Glomerular endothelial cell (primary cell): ENCODE data around the gene ABCA9. TPM values are rescaled to one million over a fixed set of nuclear protein-coding genes. Genes with fewer than 3 reads are reported as not detected.

Experiments
- DNase-seq: peaks from one replicate; pipeline ENCODE4 v3.0.0-alpha.2; 2011; ENCODE audit warnings: low read depth, low spot score; ENCODE audit errors: extremely low read depth
- total RNA-seq: library from RNA; depleted of rRNA; stranded (reverse); fragments of >200 nt; gene quantifications from 2 replicates; pipeline ENCODE4 v1.2.3, GENCODE V29; 2015

ABCA9 gene
- total RNA-seq, 1 donor from 2014 or later = 1.8 TPM

DNA sequence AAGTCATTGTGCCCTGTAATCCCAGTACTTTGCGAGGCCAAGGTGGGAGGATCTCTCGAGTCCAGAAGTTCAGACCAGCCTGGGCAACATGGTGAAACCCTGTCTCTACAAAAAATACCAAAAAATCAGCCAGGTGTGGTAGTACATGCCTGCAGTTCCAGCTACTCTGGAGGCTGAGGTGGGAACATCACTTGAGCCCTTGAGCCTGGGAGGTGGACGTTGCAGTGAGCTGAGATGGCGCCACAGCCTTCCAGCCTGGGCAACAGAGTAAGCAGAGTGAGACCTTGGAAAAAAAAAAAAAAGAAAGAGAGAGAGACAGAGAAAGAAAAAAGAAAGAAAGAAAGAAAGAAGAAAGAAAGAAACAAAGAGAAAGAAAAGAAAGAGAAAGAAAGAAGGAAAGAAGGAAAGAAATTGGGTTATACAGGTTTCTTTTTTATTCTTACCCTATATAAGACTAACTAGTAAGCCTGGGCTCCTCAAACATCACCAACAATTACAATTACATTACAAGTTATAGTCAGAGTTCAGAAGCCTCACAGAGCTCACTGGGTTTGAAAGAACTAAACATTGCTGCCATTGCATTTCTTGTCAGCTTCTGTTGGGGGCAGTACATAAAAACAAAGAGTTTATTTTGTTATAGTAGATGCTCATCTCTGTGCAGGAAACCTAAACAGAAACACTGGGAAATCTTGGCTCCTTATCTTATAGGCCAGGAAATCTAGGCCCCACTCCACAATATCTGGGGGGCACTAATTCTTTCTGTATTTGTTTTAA is 6.7 kb upstream of the ABCA9 start:
- no peak for DNase-seq

DNA sequence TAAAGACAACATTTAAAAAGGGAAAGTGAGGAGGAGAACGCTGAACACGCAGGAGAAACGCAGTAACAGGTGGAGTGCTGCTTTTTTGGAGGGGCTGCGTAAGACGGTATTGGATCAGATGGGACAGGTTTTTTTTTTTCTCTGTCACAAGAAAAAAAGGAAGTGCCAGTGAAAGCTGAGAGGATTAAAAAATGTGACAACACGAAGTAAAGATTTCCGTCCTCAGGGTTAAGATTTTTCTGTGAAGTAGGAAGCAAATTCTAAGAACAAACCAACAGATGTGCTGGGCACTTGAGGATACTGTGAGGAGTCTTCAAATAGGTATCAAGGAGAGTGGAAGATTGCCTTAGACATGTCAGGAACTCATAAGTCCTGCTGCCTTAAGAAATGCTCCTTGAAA is 5.8 kb upstream of the ABCA9 start:
- DNase-seq = no peak

DNA sequence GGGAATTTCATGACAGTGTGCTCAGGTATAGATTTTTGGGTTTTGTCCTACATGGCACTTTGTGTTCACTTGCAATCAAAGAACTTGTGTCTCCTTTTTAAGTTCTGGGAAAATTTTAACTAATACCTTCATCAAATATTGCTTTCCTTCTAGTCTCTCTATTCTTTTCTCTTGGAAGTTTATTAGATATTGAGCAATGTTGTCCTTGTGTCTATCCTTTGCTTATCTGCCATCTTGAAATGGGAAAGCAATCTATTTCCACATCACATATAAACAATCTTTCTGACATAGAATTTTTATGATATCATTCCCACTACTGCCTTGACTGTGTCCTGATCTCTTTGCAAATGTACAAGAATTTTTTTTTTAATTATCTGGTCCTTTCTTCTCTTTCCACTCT is 4.4 kb upstream of the ABCA9 start:
- no peak for DNase-seq

DNA sequence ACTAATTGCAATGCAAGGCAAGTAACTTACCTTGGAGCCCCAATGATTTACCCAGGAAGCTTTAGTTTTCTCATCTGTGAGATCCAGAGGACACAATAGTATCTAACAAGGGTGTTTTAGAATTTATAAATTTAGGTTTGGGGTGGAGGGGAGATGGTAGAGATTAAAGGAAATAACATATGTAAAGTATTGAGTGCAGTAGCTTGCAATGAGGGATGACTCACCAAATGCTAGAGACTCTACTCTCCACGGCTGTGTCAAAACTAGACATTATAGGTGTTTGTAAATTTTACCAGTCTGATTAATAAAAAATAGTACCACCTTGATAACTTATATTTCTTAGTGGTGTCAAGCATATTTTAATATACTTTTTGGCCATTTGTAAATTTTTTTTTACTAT is 3.7 kb upstream of the ABCA9 start:
- no peak for DNase-seq

DNA sequence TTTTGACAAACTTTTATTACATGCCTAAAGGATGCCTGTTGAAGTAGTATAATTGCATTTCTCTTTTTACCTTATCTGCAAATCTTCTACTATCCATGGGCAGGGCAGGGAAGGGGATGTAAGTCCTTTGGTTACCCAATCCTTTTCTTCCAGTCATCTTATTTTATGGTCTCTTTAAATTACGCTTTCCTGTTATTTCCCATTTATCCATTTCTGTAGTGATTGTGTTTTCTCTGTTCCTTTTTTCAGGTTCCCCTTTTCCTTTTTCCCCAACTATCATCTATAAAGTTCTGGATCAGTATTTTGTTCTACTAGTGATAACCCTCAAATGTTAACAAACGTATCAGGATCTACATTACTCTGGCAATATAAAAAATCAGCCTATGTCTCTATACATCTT is 3.3 kb upstream of the ABCA9 start:
- DNase-seq = no peak

DNA sequence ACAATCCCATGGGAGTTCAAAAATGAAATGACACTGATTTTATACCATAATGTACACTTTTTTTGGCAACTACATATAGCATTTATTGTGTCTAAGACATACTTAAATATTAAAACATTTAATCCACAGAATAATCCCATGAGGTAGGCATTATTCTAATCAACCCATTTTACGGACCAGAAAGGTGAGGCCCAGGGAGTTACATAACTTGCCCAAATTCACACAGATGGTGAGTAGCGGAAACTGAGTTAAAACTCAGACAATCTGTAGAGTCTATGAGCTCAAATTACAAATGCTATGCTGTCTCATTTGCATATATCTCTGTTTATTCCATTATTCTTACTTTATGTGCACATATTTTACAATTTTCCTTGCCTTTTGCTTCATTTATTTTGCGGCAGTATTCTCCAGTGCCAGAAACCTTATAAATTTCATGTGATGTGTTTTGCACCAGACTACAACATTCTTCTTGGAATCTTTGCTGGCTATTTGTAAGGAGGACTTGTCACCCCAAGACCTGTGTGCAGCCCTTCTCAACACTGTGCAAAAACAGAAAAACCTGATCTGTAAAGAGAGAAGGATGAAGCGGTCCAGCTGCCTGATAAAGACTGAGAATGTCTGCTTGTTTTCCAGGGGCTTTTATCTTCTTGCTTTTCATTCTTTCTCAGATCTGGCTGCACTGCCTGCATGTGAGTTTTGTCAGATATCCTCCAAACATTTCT is 2.3 kb upstream of the ABCA9 start:
- DNase-seq = no peak

DNA sequence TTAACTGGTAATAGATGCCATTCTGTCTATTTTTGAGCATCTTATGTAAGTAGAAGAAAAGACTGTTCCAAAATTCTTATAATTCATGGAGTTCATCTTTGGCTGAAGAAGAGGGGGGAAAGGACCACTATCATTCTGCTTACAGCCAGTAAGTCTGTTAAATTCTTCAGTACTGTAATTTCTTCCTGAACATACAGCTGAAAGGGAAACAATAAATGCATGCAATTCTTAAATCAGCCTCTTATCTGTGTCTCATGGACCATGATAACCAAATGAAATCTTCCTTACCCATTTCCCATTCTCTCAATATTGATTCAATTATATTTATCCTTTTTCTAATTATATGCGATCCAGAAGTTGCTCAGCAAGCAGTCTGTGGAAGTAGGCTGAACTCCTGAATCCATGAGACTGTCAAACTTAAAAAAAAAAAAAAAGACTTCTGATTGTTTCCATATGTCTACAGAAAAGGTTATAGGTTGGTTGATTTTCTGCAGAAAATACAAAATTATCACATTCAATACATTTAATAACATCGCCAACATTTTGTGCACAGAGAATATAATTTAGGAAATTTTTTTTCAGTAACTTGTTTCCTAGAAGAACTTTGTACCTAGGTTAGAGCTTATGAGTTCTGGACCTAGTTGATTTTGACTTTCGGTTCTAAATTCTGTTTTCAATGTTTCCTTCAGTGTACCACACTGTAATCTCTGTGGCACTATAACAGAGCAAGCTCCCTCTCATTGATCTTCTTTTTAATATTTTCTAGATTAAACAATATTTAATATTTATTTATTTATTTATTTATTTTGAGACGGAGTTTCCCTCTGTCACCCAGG is 1.2 kb upstream of the ABCA9 start:
- no peak for DNase-seq

DNA sequence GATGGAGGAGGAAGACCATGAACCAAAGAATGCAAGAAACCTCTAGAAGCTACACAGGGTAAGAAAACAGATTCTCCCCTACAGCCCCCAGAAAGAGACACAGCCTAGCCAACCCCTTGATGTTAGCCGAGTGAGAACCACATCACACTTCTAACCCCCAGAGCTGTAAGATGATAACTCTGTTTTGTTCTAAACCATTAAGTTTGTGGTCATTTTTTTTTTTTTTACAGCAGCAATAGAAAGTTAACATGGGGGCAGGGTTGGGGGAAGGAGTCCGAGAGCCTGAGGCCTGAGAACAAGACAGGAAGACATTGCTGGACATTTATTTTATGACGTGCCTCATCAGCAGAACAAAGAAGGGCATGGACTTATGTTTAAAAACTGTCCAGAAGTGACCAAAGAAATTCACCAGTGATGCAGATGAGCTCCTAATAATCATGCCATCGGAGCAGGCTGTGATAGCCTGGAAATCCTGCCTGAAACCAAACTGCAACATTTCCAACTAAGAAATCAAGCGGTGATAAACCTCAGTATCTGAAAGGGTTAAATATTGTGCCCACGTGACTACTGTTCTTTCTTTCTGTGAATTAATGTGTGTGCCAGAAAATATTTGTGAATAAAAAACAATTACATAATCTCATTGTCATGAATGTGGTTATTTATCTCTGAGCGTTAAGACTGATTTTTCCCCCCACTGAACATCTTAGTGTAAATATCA is 1.1 kb downstream of the ABCA9 start:
- no peak for DNase-seq

DNA sequence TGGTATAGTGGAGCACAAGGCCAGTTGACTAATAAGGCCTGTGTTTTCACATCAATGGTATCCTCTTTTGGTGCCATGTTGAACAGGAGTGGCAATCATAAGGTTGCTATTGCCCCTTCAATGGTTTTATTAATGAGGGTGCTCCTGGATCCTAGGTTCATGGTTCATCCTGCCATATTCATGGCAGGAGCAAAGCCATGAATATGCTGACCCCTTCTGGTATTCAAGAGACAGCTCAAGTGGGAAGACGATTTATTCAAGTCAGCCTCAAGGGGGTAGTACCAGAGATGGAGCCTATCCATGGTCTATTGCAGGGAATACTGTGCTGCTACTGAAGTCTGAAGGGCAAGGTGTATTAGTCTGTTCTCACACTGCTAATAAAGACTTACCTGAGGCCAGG is 2.6 kb downstream of the ABCA9 start:
- no peak for DNase-seq

DNA sequence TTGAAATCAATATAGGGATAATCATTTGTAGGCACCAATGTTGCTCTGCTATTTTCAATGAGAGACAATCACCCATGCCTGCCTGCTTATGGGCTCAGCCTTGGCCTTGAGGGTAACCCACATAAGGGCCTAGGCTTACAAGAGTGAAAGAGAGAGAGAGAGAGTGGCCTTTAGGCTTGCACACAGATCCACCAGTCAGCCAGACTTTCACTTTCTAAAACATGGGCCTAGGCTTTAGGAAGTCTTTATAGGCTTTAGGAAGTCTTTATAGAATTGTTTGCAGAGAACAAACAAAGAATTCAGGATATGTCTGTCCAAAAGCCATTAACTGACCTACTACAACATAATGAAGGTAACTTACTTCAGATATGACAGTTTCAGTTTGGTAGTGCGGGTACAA is 3.4 kb downstream of the ABCA9 start:
- DNase-seq = no peak

DNA sequence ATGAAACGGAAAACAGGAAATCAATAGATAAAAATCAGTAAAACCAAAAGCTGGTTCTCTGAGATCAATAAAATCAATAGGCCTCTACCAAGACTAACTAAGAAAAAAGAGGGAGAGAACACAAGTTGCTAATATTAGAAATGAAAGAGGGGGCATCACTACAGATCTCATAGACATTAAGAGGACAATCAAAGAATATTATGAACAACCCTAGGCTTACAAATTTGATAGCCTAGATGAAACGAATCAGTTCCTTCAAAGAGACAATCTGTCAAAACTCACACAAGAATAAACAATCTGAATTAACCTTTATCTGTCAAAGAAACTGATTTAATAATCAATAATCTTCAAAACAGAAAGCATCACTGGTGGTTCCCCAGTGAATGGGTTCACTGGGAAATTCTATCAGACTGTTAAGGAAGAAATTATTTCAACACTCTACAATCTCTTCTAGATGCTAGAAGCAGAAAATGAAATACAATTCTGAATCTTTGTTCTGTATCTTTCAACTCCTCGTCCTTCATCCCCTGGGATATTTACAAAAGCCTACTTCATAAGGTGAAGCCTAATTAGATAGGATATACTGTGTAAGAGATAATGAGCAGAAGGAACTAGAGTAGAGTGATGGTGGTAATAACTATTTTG is 4.4 kb downstream of the ABCA9 start:
- no peak for DNase-seq

DNA sequence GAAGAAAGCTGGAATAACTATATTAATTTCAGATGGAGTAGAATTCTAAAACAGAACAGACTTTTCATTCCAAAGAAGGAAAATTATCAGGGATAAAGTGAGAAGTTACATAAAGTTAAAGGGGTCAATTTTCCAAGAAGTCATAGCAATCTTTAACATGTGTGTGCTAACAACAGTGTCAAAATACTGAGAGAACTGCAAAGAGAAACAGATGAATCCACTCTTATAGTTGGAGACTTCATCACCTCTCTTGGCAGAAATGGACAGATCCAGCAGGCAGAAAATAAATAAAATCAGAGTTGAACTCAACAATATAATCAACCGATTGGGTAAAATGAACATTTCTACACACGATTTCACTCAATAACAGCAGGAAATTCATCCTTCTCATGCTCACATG is 5.4 kb downstream of the ABCA9 start:
- DNase-seq = no peak

DNA sequence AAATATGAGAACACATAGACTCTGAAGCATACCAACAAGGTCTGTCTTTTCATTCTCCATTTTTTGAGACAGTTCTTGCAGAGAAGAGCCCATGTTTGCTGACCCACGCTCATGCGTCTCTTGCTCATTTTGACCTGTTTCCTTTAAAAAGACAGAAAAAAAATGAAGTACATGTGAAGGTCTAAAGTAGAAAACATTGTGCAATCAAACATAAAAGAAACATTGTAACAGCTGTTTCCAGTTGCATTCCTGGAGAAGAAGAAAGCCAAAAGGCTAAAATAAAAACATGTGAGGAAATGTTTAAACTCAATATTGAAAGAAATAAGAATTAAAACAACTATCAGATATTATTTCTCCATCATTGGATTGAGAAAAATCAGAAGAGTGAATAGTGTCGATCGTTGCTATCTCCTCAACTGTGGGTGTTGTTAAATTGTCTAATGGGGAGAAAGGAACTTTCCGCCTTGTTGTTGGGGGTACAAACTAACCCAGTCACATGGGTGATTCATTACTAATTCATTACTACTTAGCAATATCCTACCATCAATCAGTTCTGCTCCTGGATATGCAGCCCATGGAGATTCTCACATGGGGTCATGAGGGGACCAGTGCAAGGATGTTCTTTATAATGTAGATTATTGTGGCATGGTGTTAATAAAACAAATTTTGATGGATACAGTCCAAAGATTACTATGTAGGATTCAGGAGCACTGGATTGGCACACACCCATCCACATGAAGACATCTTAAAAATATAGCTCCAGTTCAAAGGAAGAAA is 9.5 kb downstream of the ABCA9 start:
- no peak for DNase-seq

DNA sequence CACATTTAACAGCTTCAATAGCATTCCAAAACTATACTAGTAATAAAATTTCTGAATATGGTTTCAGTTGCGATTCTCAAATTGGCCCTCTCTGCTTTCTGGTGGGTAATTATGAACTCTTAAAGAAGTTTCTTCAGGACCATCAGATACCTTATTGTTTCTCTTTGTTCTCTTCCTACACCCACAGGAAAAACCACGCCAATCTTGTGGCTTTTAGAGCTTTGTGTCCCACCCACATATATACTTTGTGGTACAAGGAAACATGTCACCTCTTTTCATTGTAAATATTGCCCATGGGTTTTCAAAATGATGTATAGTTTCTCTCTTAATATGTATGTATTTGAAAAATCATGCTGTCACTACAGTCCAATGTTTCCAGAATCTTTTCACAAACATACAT is 12.1 kb downstream of the ABCA9 start:
- no peak for DNase-seq

DNA sequence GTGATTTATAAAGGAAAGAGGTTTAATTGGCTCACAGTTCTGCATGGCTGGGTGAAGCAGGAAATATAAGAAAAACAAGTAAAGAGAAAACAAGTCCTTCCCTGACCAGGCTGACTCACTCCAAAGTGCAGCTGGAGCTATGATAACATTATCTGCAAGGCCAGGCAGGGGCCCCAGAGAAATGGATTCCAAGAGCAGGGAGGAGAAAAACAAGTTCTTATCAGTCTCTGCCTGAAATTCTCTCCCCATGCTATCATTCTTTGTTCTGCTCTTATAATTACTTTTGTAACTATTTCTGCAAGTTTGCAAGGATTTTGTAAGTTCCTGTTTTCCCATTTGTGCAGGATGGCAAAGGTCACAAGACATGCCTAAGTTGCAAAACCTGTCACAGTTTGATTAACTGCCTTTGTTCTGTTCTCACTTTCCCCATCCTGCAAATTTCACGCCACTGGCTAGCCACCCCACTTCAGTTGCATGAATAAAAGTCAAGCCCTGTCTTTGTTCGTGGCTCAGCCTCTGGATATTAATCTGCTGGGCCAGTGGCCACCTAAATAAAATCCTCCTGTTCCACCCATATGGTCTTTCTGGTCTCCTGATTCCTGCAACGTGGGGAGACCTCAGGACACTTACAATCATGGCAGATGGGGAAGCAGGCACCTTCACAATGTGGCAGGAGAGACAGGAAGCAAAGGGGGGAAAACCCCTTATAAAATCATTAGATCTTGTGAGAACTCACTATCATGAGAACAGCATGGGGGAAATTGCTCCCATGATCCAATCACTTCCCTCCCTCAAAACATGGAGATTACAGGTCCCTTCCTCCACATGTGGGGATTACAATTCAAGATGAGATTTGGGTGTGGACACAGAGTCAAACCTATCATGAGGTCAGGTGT is 13.1 kb downstream of the ABCA9 start:
- DNase-seq = peak; percentile 97

DNA sequence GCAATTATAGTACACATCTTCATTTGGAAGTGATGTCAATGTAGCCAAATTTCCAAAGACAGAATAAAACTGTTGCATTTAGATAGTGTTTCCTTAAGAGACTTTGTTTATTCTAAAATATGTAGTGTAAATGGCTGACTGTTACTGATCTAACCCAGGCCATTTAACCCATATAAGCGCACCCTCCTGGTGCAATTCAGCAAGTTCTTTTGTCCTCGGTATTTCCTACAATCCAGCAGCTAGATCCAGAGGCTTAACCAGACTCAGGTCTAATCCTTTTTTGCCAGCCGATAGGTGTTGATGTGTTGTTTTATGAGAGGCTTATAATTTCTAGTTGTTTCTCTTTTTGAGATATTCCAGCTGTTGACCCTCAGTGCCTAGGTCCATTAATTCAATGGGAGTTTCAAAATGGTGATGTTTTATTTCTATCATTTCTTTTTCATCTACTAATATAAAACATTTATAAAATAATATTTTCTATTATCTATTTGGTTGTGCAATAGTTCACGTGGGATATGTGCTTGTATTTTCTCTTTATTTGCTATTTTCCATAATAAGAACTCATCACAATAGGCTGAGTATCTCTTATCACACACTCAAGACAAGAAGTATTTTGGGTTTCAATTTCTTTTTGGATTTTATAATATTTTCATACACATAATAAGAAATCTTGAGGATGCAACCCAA is 14.5 kb downstream of the ABCA9 start:
- no peak for DNase-seq

DNA sequence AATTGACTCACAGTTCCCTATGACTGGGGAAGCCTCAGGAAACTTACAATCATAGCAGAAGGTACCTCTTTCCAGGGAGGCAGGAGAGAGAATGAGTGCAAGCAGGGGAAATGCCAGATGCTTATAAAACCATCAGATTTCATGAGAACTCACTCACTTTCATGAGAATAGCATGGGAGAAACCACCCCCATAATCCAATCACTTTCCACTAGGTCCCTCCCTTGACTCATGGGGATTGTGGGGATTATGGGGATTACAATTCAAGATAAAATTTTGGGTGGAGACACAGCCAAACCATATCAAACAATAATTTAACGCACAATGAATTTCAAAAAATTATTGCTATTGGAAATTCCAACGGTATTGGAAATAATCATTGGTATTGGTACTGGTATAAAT is 15.1 kb downstream of the ABCA9 start:
- no peak for DNase-seq

DNA sequence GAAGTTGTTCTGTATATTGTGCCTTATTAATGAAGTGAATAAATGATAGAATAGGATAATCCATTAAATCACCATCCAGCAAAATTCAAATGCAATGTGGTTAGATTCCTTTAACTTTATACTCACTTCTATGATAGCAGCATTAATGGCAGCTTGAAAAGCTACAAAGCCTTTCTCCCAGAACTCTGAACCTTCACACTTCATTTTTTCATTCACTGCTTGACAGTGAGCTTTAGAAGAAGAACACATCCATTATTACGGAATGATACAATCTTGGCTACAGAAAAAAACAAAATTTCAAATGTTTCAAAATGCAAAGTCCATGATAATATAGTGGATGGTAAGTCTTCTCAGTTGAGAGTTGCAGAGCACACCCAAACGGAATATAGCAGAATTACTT is 16.4 kb downstream of the ABCA9 start:
- no peak for DNase-seq
